ENCODE measurements around the gene ANKMY1.
A peak's percentile ranks its signal among the peaks of the same experiment; 100 is the strongest.

ANKMY1 gene

GRCh38 chr2:240520130-240520973 lies 37.4 kb downstream of the ANKMY1 start:
- no peak for DNase-seq (ENCODE audit: low read depth)

GRCh38 chr2:240519396-240520129 lies 38.2 kb downstream of the ANKMY1 start:
- DNase-seq (ENCODE audit: low read depth): no peak

- DNase-seq (ENCODE audit: low read depth): no peak
Measured at GRCh38 chr2:240518981-240519380, 38.8 kb downstream of the ANKMY1 start.

- DNase-seq (ENCODE audit: low read depth): no peak
Measured at GRCh38 chr2:240517342-240517741, 40.4 kb downstream of the ANKMY1 start.

GRCh38 chr2:240514631-240515030 lies 43.2 kb downstream of the ANKMY1 start:
- no peak for DNase-seq (ENCODE audit: low read depth)

GRCh38 chr2:240513549-240514287 lies 44.1 kb downstream of the ANKMY1 start:
- DNase-seq (ENCODE audit: low read depth): peak; percentile 59

GRCh38 chr2:240512666-240513535 lies 44.9 kb downstream of the ANKMY1 start:
- no peak for DNase-seq (ENCODE audit: low read depth)

- no peak for DNase-seq (ENCODE audit: low read depth)
Measured at GRCh38 chr2:240512109-240512485, 45.7 kb downstream of the ANKMY1 start.

- DNase-seq (ENCODE audit: low read depth): no peak
Measured at GRCh38 chr2:240511351-240512108, 46.3 kb downstream of the ANKMY1 start.

GRCh38 chr2:240510513-240511210 lies 47.1 kb downstream of the ANKMY1 start:
- no peak for DNase-seq (ENCODE audit: low read depth)

GRCh38 chr2:240509667-240510512 lies 47.9 kb downstream of the ANKMY1 start:
- no peak for DNase-seq (ENCODE audit: low read depth)

GRCh38 chr2:240508832-240509545 lies 48.8 kb downstream of the ANKMY1 start:
- no peak for DNase-seq (ENCODE audit: low read depth)

- no peak for DNase-seq (ENCODE audit: low read depth)
Measured at GRCh38 chr2:240507778-240508251, 50.0 kb downstream of the ANKMY1 start.

- DNase-seq (ENCODE audit: low read depth): no peak
Measured at GRCh38 chr2:240507060-240507777, 50.6 kb downstream of the ANKMY1 start.

GRCh38 chr2:240506406-240507059 lies 51.3 kb downstream of the ANKMY1 start:
- no peak for DNase-seq (ENCODE audit: low read depth)

GRCh38 chr2:240505910-240506309 lies 51.9 kb downstream of the ANKMY1 start:
- no peak for DNase-seq (ENCODE audit: low read depth)

GRCh38 chr2:240503848-240504247 lies 53.9 kb downstream of the ANKMY1 start:
- DNase-seq (ENCODE audit: low read depth): no peak

All from stimulated activated CD8-positive, alpha-beta memory T cell treated with anti-CD3 and anti-CD28 coated beads, Interleukin-12 subunit alpha, Interleukin-12 subunit beta, amount 100 ng/mL, for 4 hours (primary cell).